ENCODE results near the gene ENTPD1.

DNA sequence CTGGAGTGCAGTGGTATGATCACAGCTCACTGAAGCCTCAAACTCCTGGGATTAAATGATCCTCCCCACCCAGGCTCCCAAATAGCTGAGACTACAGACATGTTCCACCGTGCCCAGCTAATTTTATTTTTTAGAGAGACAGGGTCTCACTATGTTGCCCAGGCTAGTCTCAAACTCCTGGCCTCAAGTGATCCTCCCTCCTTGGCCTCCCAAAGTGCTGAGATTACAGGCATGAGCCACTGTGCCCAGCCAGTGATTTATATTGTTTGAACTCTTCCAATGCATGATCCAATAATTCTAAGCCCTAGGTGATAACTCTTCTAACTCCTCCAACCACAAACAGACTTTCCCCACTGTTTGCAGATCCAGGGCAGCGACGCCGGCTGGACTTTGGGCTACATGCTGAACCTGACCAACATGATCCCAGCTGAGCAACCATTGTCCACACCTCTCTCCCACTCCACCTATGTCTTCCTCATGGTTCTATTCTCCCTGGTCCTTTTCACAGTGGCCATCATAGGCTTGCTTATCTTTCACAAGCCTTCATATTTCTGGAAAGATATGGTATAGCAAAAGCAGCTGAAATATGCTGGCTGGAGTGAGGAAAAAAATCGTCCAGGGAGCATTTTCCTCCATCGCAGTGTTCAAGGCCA lies 110.0 kb downstream of the ENTPD1 start:
- TF ChIP-seq, protein P1, sequence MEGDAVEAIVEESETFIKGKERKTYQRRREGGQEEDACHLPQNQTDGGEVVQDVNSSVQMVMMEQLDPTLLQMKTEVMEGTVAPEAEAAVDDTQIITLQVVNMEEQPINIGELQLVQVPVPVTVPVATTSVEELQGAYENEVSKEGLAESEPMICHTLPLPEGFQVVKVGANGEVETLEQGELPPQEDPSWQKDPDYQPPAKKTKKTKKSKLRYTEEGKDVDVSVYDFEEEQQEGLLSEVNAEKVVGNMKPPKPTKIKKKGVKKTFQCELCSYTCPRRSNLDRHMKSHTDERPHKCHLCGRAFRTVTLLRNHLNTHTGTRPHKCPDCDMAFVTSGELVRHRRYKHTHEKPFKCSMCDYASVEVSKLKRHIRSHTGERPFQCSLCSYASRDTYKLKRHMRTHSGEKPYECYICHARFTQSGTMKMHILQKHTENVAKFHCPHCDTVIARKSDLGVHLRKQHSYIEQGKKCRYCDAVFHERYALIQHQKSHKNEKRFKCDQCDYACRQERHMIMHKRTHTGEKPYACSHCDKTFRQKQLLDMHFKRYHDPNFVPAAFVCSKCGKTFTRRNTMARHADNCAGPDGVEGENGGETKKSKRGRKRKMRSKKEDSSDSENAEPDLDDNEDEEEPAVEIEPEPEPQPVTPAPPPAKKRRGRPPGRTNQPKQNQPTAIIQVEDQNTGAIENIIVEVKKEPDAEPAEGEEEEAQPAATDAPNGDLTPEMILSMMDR (IDR thresholded peaks at IDR 0.05; ENCODE audit: insufficient read depth, low read depth, low read length): no peak
- no peak for TF ChIP-seq EZH2 (IDR thresholded peaks at IDR 0.05; ENCODE audit: insufficient read depth, low read length)
